GM10847 (cell line): Measurements from ENCODE around the gene EXOSC10.

Source experiments
- POLR2A ChIP-seq: IDR thresholded peaks from 2 replicates; pipeline ENCODE4 v1.6.1; 2011; ENCODE audit not compliant: insufficient read length; ENCODE audit errors: extremely low read depth

Gene EXOSC10

GRCh38 chr1:11099310-11100148 lies at the start of gene EXOSC10:
EXOSC10 (minus strand) TSS chr1:11099869; CDS start chr1:11099831, 38 bp downstream.
- TF ChIP-seq POLR2A = peak; percentile 70

- TF ChIP-seq POLR2A = no peak
These were observed 47.6 kb upstream of the EXOSC10 start for GRCh38 chr1:11147197-11147770.

DNA sequence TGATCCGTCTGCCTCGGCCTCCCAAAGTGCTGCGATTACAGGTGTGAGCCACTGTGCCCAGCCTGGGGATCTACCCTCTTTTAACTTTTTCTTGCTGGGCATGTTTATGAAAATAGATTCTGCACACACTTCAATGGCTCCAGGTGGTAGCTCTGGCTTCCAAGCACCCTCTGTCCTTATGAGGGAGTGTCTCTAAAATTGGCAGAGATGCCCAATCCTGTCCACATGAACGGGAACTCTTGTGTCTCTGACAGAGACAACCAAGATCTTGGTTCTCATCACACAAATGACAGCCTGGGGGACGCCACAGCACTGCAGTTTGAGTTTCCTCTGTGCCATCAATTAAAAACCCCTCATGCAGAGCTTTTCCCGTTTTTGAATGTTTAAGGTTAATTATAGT lies 46.1 kb upstream of the EXOSC10 start:
- no peak for TF ChIP-seq POLR2A

GRCh38 chr1:11144570-11145256 lies 45.0 kb upstream of the EXOSC10 start:
- TF ChIP-seq POLR2A = no peak

DNA sequence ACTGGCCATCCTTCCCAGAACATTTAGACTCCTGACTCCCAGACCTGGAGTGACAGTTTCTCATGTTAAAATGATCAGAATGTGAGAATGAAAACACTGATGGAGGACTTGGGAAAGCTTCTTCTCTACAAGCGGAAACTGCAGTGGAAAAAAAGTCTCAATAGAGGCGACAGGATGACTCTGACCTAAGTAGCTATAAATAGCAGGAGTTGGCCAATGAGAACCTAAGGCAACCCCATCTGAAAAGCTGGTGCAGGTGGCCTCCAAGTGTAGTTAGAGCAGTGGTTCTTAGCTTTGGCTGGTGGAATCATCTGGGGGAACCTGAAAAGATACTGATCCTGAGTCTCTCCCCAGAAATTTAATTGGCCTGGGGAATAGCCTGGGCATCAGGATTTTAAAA lies 44.2 kb upstream of the EXOSC10 start:
- TF ChIP-seq POLR2A = no peak

- TF ChIP-seq POLR2A = no peak
These were observed 43.7 kb upstream of the EXOSC10 start for GRCh38 chr1:11143401-11143800.

DNA sequence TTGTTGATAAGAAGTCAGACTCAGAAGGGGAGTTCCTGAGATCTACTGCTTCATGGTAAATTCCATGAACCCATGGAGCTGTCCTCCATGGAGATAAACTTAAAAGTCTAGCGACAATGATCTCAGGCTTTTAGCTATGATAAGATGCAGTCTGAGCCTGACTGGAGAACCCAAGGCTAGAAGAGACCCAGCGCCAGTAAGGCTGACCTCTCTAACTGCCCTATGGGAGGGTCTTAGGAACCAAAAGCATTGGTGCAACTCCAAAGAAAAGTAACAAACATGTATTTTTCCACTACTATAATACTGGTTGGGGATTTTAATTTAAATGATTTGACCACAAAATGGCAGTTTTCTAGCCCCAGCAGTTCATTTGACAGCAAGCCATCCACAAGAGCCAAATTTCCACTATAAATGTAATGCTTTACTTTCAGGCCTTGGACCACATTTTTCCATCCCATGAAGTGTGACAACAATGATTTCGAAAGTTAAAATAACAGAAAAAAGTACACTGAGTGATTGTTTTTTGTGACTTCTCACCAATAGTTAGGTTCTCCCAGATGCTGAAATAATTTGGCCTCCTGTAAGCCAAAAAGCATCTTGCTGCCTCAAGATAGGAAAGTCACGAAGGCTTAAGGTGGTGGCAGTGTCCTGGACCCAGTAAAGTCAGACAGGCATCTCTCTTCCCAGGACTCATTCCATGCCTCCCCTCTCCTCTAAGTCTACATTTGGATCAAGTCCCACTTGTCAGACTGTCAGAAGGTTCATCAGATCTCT lies 43.1 kb upstream of the EXOSC10 start:
- TF ChIP-seq POLR2A = no peak

DNA sequence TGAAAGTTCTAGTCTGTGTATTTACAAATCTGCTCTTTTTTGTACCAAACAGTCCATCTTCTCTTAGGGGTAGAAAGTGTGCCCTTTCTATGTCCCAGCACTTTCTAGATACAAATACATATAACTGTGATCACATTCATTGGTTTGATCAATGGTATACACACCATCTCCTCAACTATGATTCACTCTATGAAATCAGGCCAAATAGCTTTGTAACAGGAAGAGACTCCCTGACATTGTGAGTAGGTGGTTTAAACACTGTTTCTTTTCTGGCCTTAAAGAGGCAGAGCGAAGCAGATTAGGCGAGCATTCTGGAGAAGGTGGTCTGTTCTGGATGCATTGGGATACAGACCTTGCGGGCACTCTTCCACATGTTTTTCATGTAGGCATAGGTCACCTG lies 39.3 kb upstream of the EXOSC10 start:
- no peak for TF ChIP-seq POLR2A

DNA sequence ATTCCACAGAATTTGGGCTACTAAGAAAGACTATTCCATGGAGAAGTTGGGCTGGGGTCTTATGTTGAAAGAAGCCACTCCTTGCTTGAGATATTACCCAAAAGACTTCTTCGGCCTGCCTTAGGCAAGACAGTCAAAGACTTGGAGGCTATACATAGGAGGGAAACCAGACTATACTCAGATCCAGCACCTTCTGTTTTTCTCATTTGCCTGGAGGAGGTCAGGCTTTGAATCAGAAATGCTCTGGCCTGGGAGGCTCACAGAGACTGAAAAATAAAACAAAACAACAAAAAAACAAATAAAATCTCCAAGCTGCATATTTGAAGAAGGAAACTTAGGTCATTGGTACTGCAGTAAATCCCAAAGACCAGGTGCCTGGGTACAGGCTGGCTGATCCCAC lies 38.4 kb upstream of the EXOSC10 start:
- no peak for TF ChIP-seq POLR2A

DNA sequence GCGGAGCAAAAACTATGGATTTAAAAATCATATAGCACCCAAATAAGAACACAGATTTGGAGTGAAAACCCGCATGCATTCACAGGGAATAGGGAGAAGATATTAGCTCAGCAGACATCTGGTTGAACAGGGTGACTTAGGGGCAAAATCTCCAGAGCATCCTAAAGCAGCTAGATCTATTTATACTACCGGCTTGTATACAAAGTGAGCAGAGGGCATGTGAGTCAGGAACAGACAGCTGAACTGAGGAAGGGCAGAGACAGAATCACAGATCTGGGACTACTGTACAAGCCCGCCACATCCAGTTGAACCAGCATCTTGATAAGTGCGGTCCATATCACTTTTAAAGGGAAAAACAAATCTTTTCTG lies 35.2 kb upstream of the EXOSC10 start:
- TF ChIP-seq POLR2A = no peak

DNA sequence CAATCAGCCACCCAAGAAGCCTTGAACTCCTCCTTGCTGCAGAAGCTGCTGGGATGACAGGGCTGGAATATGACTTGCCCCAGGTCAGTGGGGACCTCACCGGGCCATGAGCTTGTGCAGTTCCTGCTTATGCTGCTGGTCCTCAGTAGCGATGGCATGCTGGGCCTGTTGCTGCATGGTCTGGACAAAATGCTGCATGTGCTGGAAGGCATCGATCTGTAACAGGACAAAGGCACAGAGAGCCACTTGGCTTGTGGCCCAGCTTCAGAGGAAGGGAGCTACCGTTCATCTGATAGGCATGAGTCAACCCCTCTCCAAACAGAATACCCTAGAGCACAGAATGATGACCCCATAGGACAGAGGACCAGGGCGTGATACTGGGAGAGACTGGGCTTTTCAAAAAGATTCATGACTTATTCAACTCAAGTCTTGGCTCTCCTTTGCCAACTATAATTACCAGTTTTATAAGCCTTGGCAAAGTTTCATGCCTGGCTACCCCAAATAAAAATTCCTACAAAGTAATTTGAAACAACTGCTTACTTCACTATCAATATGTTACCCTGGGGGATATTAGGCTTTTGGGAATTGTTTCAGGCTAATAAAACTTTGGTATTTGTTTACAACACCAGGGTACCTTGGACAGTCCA lies 34.7 kb upstream of the EXOSC10 start:
- no peak for TF ChIP-seq POLR2A

DNA sequence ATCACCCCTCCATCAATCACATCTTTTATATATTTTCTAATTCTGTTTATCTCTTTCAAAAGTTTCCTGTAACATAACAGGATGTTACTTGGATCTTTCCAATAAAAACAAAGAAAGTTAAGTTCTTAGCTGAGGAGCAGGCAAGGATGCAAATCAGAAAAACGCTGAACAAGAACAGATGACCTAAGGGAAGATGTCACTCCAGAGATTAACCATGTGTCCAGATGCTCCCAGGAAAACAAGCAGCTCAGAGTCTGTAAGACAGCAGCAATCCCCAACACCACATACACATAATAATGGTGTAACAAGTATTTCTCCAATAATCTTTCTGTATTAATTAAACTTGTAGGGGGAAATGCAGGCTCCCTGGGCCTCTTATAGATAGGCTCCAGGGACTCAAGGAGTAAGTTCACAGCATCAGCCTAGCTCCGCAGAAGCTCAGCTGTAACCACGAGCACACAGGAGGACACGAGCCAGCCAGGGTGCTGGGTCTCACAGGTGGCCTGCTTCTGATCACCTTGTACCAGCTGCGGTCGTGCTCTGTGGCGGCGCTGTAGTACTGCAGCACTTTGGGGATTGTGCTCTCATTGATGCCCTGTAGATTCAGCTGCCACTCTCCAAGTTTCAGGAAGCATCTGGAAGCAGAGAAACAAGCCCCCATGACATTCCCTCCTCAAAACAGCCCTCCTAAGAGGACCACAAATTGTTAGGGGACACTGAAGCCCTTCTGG lies 33.1 kb upstream of the EXOSC10 start:
- TF ChIP-seq POLR2A = no peak

- no peak for TF ChIP-seq POLR2A
These were observed 32.1 kb upstream of the EXOSC10 start for GRCh38 chr1:11131816-11132215.

DNA sequence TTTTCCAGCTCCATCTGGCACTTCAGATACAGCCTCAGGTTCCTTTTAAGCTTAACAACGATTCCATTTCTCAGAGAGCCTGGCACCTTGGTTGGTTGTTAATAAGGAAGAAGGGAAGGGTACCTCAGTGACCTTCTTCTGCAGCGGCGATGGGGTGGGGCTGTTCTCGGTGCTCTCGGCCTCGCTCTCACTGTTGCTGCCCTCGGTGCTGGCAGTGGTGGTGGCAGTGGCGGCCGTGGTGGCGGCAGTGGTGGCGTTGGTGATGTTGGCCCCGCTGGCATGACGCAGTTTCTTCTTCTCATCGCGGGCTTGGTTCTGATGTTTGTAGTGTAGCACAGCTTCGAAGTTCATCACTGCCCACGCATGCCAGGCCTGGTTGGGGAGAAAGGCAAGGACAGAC lies 30.7 kb upstream of the EXOSC10 start:
- TF ChIP-seq POLR2A = no peak
